GM12873 (cell line): ENCODE measurements around the gene PMP22.

ENCODE experiments used
- TF ChIP-seq, protein P1 (sequence below): IDR thresholded peaks from 2 replicates; pipeline ENCODE4 v1.5.1; 2012; ENCODE audit warnings: low read depth, mild to moderate bottlenecking, moderate library complexity, low read length, control low read depth; ENCODE audit not compliant: insufficient read depth; ENCODE audit errors: missing control alignments

Gene PMP22

DNA sequence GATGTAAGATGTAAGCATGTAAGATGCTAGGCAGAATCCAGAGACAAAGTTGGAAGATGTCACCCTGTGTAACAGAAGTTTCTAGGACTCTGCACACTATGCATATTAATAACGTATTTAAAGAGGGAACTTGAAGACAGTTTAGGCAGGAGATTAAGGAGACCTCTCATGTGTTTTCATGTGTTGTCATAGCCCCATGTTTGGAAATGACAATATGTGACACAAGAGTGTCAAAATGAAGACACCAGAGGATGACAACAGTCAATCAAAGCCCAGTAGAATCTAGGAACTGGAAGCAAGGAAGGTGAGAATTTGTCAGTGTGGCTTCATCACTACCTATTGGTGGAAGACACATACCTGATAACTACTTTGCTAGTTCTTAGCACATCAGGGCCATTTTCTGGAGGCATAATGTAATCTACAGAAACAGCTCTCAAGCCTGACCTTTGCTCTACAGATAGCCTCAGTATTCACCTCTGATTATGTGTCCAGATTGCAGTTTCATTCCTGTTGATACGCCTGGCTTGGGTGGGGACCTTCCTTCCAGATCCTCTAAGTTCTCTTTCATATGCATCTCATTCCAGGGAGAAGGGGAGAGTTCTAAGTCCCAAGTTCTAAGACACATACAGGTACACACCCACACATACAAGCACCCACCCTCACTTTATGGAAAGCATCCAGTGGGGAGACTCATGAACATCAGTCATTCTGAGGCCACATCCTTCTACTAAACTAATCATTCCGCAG is 26.3 kb downstream of the PMP22 start:
- TF ChIP-seq, protein P1, sequence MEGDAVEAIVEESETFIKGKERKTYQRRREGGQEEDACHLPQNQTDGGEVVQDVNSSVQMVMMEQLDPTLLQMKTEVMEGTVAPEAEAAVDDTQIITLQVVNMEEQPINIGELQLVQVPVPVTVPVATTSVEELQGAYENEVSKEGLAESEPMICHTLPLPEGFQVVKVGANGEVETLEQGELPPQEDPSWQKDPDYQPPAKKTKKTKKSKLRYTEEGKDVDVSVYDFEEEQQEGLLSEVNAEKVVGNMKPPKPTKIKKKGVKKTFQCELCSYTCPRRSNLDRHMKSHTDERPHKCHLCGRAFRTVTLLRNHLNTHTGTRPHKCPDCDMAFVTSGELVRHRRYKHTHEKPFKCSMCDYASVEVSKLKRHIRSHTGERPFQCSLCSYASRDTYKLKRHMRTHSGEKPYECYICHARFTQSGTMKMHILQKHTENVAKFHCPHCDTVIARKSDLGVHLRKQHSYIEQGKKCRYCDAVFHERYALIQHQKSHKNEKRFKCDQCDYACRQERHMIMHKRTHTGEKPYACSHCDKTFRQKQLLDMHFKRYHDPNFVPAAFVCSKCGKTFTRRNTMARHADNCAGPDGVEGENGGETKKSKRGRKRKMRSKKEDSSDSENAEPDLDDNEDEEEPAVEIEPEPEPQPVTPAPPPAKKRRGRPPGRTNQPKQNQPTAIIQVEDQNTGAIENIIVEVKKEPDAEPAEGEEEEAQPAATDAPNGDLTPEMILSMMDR = no peak

GRCh38 chr17:15238057-15238456 is 27.1 kb downstream of the PMP22 start:
- TF ChIP-seq, protein P1 = no peak

- TF ChIP-seq, protein P1 = no peak
Measured at GRCh38 chr17:15237106-15237425, 28.1 kb downstream of the PMP22 start.

GRCh38 chr17:15236281-15237105 is 28.6 kb downstream of the PMP22 start:
- TF ChIP-seq, protein P1 = no peak

- TF ChIP-seq, protein P1 = no peak
Measured at GRCh38 chr17:15233971-15234370, 31.2 kb downstream of the PMP22 start.

DNA sequence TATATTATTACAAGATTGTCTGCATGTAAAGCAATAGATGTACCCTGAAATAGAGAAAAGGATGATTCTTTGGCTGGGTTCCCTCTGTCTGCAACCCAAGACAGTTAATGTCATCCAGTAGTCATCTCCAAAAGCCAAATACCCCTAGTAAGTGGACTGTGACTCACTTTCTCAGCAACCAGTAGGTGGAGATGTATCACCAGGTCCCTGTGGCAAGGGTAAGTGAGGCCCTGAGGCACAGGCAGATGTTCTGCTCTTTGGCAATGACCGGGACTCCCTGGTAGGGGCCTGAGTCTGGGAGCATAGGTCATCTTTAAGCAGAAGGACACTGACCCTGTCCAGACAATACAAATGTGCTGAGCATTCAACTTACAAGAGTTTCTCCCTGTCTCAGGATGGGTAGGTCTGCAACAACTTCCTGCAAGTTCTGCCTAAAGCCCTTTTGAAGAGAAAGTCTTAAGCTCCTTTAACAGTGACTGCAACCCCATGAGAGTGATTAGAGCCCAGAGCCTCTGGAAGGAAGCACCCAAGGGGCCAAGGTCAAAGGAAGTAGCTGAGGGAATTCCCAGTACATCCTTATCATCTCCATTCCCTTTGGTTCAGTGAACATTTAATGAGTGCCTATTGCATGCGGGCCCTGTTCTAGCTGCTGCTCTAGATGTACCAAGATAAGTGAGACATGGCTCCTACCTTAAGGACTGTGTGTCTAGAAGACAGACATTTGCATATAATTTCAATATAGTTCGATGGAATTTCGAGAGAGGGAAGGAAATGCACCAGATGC is 31.9 kb downstream of the PMP22 start:
- TF ChIP-seq, protein P1 = no peak

DNA sequence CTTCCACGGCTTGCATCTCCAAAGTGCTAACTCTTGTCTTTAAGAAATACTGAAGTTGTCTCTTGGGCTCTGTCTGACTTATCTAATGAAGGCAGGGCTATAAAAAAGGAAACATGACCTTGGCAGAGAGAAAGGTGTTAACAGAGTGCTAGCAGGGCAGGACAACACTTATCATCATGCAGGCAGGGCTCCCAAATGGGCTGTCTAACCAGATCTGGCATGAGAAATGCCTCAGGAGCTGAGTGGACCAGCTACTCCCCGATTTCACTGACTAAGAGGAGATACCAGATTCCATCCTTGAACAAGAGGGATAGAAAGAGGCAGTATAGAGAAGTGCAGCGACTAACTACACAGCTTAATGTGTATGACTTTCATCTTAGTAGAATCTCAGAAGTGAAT is 32.6 kb downstream of the PMP22 start:
- TF ChIP-seq, protein P1 = no peak
